Sigmoid colon (tissue), 4 donors: ENCODE measurements around the gene UTP25.

ENCODE experiments used
- CTCF ChIP-seq, 4 experiments: fragments of 450-650 bp in 3 of 4; fragments of 200-600 bp in 1 of 4; IDR thresholded peaks; one replicate each; pipeline ENCODE4 v1.5.1; 2016 to 2019; ENCODE audit warnings: antibody characterized with exemption in 4 of 4, mild to moderate bottlenecking in 3 of 4, moderate library complexity in 2 of 4
- EP300 ChIP-seq, 4 donors: sonication (generic); formaldehyde crosslinking; IDR thresholded peaks; one replicate each; pipeline ENCODE4 v1.6.1; 2017; ENCODE audit warnings: antibody characterized with exemption in 4 of 4
- POLR2A ChIP-seq, 2 donors: fragments of 450-650 bp; IDR thresholded peaks; one replicate each; pipeline ENCODE4 v1.6.1; 2016; ENCODE audit warnings: antibody characterized with exemption in 2 of 2, mild to moderate bottlenecking in 2 of 2, moderate library complexity in 2 of 2

DNA sequence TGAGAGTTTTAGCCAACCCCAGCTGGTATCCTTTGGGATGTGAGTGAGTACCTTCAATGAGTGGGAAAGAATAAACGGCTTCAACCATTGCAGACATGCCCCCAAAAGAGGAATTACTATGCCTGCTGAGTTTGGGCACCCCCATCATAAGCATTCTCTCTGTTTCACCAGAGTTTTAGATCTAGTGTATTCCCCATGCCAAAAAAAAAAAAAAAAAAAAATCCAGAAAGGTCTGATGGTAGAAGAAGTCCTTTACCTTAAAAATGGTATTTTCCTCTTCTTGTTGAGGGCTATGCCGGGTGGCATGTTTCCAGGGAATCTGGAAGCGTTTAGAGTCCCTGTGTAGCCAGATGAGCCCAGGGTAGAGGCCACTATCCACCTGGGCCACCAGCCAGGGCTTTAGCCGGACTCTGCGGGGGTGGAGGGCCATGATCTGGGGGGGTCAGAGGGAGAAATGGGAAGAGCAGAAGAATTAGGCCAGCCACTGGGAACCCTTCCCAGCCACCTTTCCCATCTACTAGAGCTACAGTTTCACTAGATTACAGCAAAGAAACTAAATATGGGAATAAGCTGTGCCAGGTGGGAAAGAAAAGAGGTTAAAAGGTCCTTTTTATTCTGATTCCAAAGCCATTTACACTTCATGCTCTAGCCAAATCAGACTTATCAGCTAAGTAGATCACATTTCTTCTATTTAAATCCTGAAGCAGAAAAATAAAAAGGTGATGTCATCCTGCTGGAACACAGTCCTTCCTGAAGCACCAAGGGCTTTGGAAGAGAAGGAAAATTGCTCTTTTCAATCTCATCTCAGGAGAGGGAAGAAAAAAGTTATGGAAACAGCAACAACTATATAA lies 26.6 kb upstream of the UTP25 start:
- TF ChIP-seq CTCF (IDR thresholded peaks at IDR 0.05) (no peak), POLR2A (IDR thresholded peaks at IDR 0.05) (no peak), EP300 (IDR thresholded peaks at IDR 0.05) (no peak)
